H1 (cell line): ENCODE data around the gene ETV4. TPM values are rescaled to one million over a fixed set of nuclear protein-coding genes. Genes with fewer than 3 reads are reported as not detected.

Source experiments
- polyA plus RNA-seq, 7 experiments: library from polyadenylated mRNA; depleted of rRNA in 3 of 7; stranded (reverse) in 5 of 7; unstranded in 2 of 7; fragments of >200 nt in 5 of 7; fragments of 200-250 nt in 2 of 7; gene quantifications; 1 replicate in 5 of 7; 2 replicates in 1 of 7; 4 replicates in 1 of 7; pipeline versions ENCODE4 v1.2.1 to v1.2.3, GENCODE V29; 2011 to 2013; ENCODE audit warnings: missing spikeins in 2 of 7, mixed read lengths in 2 of 7
- total RNA-seq: library from RNA; stranded (reverse); fragmentation: NEBNext Ultra II Directional; extraction: Animal tissue kit (Norgen Biotek cat#: 25700); gene quantifications from 2 replicates; pipeline ENCODE4 v1.2.1, GENCODE V29; 2021

ETV4 gene
- total and polyA plus RNA-seq, 2 of the 8 experiments (the other 6 are each of a cell fraction or from before 2014, with no cell fraction given) = 75.2 to 143 TPM

Other genes starting within 250 kb of the ETV4 start
- gene ARL4D, start 147.3 kb downstream of the ETV4 start, total RNA-seq = 8.4 TPM in 2 replicates
- gene ARL4D, start 147.3 kb downstream of the ETV4 start, polyA plus RNA-seq (2011; rRNA removed) = 9.2 and 16.2 TPM in 2 replicates
- gene DHX8, start 62.4 kb downstream of the ETV4 start, total RNA-seq = 57.0 and 59.4 TPM in 2 replicates
- 24.8 and 30.5 TPM in 2 replicates for gene DHX8, start 62.4 kb downstream of the ETV4 start, polyA plus RNA-seq (2011; rRNA removed)
- gene MEOX1, start 115.6 kb upstream of the ETV4 start, total RNA-seq = not detected in 2 replicates
- gene MEOX1, start 115.6 kb upstream of the ETV4 start, polyA plus RNA-seq (2011; rRNA removed) = 0.03 TPM in 1 of 2 replicates, not detected in the other
- gene SOST, start 212.5 kb upstream of the ETV4 start, total RNA-seq = not detected in 2 replicates
- gene SOST, start 212.5 kb upstream of the ETV4 start, polyA plus RNA-seq (2011; rRNA removed) = 0.08 and 0.25 TPM in 2 replicates
- 21.2 and 21.4 TPM in 2 replicates for gene DUSP3, start 232.6 kb upstream of the ETV4 start, total RNA-seq
- 15.1 and 19.9 TPM in 2 replicates for gene DUSP3, start 232.6 kb upstream of the ETV4 start, polyA plus RNA-seq (2011; rRNA removed)
- gene CFAP97D1, start 234.1 kb upstream of the ETV4 start, total RNA-seq = 0.07 TPM in 1 of 2 replicates, not detected in the other
- gene CFAP97D1, start 234.1 kb upstream of the ETV4 start, polyA plus RNA-seq (2011; rRNA removed) = 0.02 and 0.03 TPM in 2 replicates